NCI-H524 (cell line): Measurements from ENCODE around the gene MAGOH.
"Not testable (repeated sequence)": the region's sequence is repeated elsewhere in the genome, so short reads cannot be mapped to it uniquely, and the experiment has no call there.

Source experiments
- DNase-seq, 2 experiments: peaks; one replicate each; lab custom pipeline; 2025; lab: John Stamatoyannopoulos, UW

MAGOH gene

GRCh38 chr1:53238197-53239155, at the start of gene MAGOH:
MAGOH (minus strand) TSS chr1:53238518; CDS start chr1:53238448, 70 bp downstream.
- peak; percentile 92 to 94 for DNase-seq

- DNase-seq: peak; percentile 44 to 67
These were observed 48.6 kb upstream of the MAGOH start for GRCh38 chr1:53286955-53287354.

- no peak for DNase-seq
These were observed 47.8 kb upstream of the MAGOH start for GRCh38 chr1:53285969-53286760.

- DNase-seq: no peak
These were observed 47.2 kb upstream of the MAGOH start for GRCh38 chr1:53285546-53285945.

- no peak for DNase-seq
These were observed 46.1 kb upstream of the MAGOH start for GRCh38 chr1:53284224-53285020.

- DNase-seq: not testable (repeated sequence)
These were observed 44.8 kb upstream of the MAGOH start for GRCh38 chr1:53283156-53283555.

GRCh38 chr1:53281133-53281532, 42.8 kb upstream of the MAGOH start:
- DNase-seq: peak in 1 of 2 experiments; percentile 16

GRCh38 chr1:53280496-53280895, 42.2 kb upstream of the MAGOH start:
- DNase-seq: peak in 1 of 2 experiments; percentile 68

GRCh38 chr1:53279296-53280200, 41.2 kb upstream of the MAGOH start:
- peak; percentile 58 to 82 for DNase-seq

- peak in 1 of 2 experiments; percentile 43 for DNase-seq
These were observed 40.0 kb upstream of the MAGOH start for GRCh38 chr1:53278298-53278725.

- DNase-seq: no peak
These were observed 39.0 kb upstream of the MAGOH start for GRCh38 chr1:53277326-53277725.

- DNase-seq: no peak
These were observed 38.6 kb upstream of the MAGOH start for GRCh38 chr1:53276902-53277281.

- DNase-seq: no peak
These were observed 38.0 kb upstream of the MAGOH start for GRCh38 chr1:53276153-53276901.

GRCh38 chr1:53275566-53275965, 37.2 kb upstream of the MAGOH start:
- no peak for DNase-seq

GRCh38 chr1:53274541-53275185, 36.3 kb upstream of the MAGOH start:
- DNase-seq: no peak

GRCh38 chr1:53274026-53274425, 35.7 kb upstream of the MAGOH start:
- no peak for DNase-seq

GRCh38 chr1:53273526-53273925, 35.2 kb upstream of the MAGOH start:
- DNase-seq: no peak

GRCh38 chr1:53272349-53272748, 34.0 kb upstream of the MAGOH start:
- DNase-seq: no peak

GRCh38 chr1:53271446-53272090, 33.2 kb upstream of the MAGOH start:
- no peak for DNase-seq
